Measurements from ENCODE around the gene EMC7.

DNA sequence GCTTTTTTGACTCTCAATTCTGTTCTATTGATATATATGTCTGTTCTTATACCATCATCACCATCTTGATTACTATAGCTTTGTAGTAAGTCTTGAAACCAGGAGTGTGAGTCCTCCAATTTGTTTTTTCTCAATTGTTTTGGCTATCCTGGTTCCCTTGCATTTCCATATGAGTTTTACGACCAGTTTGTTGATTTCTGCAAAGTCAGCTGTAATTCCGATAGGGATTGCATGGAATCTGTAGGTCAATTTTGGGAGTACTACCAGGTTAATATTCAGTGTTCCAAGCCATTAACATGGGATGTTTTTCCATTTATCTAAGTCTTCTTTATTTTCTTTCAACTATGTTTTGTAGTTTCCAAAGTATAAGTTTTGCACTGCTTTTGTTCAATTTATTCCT, 27.2 kb upstream of the EMC7 start:
- no peak for TF ChIP-seq POLR2A (IDR thresholded peaks at IDR 0.05; ENCODE audit: low read depth, low read length)
- TF ChIP-seq TARDBP (IDR thresholded peaks at IDR 0.05; ENCODE audit: borderline replicate concordance) = no peak
- no peak for TF ChIP-seq NR2C2 (IDR thresholded peaks at IDR 0.05; ENCODE audit: borderline replicate concordance, control insufficient read depth, insufficient read length, low read depth)
- TF ChIP-seq PAX5 (IDR thresholded peaks at IDR 0.05; ENCODE audit: borderline replicate concordance, low read depth, low read length) = no peak
- no peak for TF ChIP-seq RAD21 (IDR thresholded peaks at IDR 0.05; ENCODE audit: insufficient read depth, low read depth, low read length)
- TF ChIP-seq, protein P1, sequence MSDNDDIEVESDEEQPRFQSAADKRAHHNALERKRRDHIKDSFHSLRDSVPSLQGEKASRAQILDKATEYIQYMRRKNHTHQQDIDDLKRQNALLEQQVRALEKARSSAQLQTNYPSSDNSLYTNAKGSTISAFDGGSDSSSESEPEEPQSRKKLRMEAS (IDR thresholded peaks at IDR 0.05; ENCODE audit: low read depth, low read length) = no peak
- no peak for TF ChIP-seq CREB1 (IDR thresholded peaks at IDR 0.05; ENCODE audit: low read depth)
- no peak for TF ChIP-seq ZNF384 (IDR thresholded peaks at IDR 0.05; ENCODE audit: borderline replicate concordance, low read depth, low read length)
- TF ChIP-seq POLR2AphosphoS5 (IDR thresholded peaks at IDR 0.05; ENCODE audit: low read length) = no peak
- no peak for TF ChIP-seq CEBPB (IDR thresholded peaks at IDR 0.05; ENCODE audit: borderline replicate concordance in 1 of 2, low read depth in 2 of 2, low read length in 2 of 2)
- TF ChIP-seq, protein P2, sequence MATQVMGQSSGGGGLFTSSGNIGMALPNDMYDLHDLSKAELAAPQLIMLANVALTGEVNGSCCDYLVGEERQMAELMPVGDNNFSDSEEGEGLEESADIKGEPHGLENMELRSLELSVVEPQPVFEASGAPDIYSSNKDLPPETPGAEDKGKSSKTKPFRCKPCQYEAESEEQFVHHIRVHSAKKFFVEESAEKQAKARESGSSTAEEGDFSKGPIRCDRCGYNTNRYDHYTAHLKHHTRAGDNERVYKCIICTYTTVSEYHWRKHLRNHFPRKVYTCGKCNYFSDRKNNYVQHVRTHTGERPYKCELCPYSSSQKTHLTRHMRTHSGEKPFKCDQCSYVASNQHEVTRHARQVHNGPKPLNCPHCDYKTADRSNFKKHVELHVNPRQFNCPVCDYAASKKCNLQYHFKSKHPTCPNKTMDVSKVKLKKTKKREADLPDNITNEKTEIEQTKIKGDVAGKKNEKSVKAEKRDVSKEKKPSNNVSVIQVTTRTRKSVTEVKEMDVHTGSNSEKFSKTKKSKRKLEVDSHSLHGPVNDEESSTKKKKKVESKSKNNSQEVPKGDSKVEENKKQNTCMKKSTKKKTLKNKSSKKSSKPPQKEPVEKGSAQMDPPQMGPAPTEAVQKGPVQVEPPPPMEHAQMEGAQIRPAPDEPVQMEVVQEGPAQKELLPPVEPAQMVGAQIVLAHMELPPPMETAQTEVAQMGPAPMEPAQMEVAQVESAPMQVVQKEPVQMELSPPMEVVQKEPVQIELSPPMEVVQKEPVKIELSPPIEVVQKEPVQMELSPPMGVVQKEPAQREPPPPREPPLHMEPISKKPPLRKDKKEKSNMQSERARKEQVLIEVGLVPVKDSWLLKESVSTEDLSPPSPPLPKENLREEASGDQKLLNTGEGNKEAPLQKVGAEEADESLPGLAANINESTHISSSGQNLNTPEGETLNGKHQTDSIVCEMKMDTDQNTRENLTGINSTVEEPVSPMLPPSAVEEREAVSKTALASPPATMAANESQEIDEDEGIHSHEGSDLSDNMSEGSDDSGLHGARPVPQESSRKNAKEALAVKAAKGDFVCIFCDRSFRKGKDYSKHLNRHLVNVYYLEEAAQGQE (IDR thresholded peaks at IDR 0.05; ENCODE audit: low read depth, low read length) = no peak
- no peak for TF ChIP-seq CHD4 (IDR thresholded peaks at IDR 0.05)
- TF ChIP-seq, protein P3, sequence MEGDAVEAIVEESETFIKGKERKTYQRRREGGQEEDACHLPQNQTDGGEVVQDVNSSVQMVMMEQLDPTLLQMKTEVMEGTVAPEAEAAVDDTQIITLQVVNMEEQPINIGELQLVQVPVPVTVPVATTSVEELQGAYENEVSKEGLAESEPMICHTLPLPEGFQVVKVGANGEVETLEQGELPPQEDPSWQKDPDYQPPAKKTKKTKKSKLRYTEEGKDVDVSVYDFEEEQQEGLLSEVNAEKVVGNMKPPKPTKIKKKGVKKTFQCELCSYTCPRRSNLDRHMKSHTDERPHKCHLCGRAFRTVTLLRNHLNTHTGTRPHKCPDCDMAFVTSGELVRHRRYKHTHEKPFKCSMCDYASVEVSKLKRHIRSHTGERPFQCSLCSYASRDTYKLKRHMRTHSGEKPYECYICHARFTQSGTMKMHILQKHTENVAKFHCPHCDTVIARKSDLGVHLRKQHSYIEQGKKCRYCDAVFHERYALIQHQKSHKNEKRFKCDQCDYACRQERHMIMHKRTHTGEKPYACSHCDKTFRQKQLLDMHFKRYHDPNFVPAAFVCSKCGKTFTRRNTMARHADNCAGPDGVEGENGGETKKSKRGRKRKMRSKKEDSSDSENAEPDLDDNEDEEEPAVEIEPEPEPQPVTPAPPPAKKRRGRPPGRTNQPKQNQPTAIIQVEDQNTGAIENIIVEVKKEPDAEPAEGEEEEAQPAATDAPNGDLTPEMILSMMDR (IDR thresholded peaks at IDR 0.05 in 2 of 3, conservative IDR thresholded peaks at IDR 0.05 in 1 of 3; ENCODE audit: control insufficient read depth in 2 of 3, extremely low read depth in 1 of 3, insufficient read depth in 1 of 3, low read depth in 3 of 3, low read length in 3 of 3) = no peak
